ENCODE measurements around the gene CSRNP3.

CSRNP3 gene

DNA sequence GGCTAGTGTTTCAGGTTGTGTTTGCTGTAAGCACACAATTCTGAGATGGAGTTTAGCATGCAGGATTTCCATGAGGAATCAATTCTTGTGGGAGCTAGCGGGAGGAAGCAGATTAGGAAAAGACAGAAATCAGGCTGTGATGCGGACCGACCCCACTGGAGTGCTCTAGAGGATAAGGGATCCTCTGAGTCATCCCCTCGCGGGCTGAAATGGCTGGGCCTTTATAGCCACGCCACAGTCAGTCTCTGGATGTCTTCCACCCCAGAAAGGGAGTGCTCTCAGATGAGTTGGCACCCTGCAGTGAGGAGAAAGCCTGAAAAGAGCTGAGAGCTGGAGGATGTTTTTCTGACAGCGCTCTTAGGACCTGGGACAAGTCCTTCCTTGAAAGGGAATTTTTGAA lies 222.1 kb downstream of the CSRNP3 start:
- TF ChIP-seq Cebpa-rat (IDR thresholded peaks at IDR 0.05): no peak
- Histone ChIP-seq H3K36me3 (no peaks in the 10 kb centered on the region), H3K27me3 (no peaks in the 10 kb centered on the region), H3K27ac (no peak overlapping the region), H4K20me1 (no peaks in the 10 kb centered on the region), H3K4me2 (no peak overlapping the region), H3K9me3 (replicated peaks in 1 of 11) (no peaks in the 10 kb centered on the region; a peak in 1 of 22 replicates), H3K4me3 (no peak overlapping the region), H3K9ac (no peak overlapping the region), H3K4me1 (no peaks in the 10 kb centered on the region)

DNA sequence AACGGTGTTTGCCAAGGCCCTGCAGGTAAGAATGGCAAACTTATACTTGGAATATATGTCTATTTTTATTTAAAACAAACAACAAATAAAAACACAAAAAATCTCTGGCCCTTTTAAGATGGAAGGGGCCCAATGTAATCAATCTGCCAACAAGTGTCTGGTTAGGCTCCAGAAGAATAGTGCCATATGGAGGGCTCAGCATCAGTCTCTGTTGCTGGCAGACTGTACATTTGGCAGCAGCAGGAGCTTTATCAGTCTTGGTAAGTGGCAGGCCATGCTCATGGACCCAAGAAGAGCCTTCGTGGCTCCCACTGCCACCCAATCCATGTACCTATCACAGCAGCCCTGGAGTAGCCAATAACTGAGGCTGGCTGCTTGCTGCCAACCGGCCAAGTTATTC lies 223.4 kb downstream of the CSRNP3 start:
- Histone ChIP-seq H3K27ac (no peak overlapping the region), H3K4me3 (no peak overlapping the region)
- TF ChIP-seq Cebpa-rat (IDR thresholded peaks at IDR 0.05): no peak

DNA sequence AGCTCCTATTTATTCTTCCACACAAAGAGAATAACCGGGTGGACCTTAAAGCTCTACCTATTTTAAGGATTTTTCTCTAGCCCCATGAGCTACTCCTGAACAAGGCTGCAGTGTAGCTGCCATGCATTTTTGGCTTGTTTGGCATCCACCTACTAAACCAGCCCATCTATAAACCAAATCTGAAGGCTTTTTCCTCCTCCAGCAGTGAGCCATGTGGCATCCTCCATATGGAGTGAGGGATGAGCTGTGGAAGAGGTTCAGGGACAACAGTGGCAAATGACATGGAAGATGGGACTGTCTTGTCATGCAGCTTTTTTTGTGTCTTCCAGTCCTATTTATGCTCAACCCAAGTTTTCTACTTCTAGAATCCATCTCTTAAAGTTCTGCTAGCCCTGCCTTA lies 224.3 kb downstream of the CSRNP3 start:
- H3K27me3 ChIP-seq: no peaks in the 10 kb centered on the region
- H3K4me1 ChIP-seq: 0 out of 20 replicates have a peak, but pooled peaks cover 0 to 4% (median 0%) of the 10 kb centered on the region in 10 experiments
- H3K4me3 ChIP-seq: no peak overlapping the region
- H3K36me3 ChIP-seq: no peaks in the 10 kb centered on the region
- no peaks in the 10 kb centered on the region for H4K20me1 ChIP-seq
- H3K9me3 ChIP-seq (replicated peaks in 1 of 11): no peaks in the 10 kb centered on the region; a peak in 1 of 22 replicates
- no peak overlapping the region for H3K27ac ChIP-seq
- no peak overlapping the region for H3K9ac ChIP-seq
- no peak for TF ChIP-seq Cebpa-rat (IDR thresholded peaks at IDR 0.05)
- no peak overlapping the region for H3K4me2 ChIP-seq

More for the DNA sequence above, 223.4 kb downstream of the CSRNP3 start:
- Histone ChIP-seq H3K9ac (no peak overlapping the region), H3K9me3 (replicated peaks in 1 of 11) (no peaks in the 10 kb centered on the region; a peak in 1 of 22 replicates), H3K27me3 (no peaks in the 10 kb centered on the region), H4K20me1 (no peaks in the 10 kb centered on the region), H3K4me2 (no peak overlapping the region), H3K4me1 (no peaks in the 10 kb centered on the region), H3K36me3 (no peaks in the 10 kb centered on the region)

DNA sequence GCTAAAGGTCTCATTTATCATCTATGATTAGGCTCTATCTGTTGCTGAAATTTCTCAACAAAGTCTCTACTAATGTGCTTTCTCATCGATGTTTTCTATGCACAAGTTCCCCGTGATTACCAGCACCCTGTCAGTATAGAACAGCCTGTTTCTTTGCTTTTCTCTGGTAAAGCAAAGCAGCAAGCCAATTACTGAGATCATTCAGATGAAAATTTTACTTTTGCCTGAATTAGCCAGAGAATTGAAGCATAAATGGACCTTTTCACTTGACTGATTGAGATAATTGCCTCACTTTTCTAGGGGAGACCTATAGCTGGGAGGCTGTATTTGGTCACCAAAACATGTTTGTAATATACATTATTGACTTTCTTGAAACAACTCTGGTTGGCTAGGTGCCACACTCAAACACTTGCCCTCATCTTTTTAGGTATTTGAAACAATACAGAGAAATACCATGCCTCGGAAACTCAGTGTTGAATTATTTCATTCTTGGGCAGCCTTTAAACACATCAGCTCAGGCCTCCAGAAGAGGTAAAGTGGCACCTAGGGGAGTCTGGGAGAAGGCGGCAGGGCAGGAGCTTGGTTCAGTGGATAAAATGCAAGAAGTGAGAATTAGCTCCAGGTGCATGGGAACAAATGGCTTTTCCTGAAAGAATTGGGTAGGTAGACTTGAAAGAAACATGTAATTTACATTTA lies 228.4 kb downstream of the CSRNP3 start:
- H3K27ac ChIP-seq: no peak overlapping the region

DNA sequence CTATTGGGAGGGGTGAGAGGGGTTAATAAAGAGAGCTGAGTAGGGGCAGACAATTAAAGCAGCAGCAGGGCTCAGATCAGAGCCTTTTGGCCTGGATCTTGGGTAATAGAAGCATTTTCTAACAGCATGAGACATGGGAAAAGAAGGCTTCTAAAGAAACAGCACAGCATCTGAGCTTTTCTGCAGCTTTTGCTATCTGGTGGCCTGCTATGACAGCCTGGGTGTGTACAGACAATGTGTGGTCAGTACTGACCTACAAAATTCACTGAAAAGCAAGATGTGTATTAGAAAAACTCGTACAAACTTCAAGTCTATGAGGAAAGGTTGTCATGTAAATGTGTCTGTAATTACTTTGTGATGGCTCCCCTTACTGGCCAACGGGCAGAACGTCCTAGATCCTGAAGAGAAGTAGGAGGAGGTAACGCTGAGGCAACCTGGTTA lies 229.0 kb downstream of the CSRNP3 start:
- H3K4me1 ChIP-seq: peaks cover 11 to 22% (median 14%) of the 10 kb centered on the region in 10 experiments
- no peak for TF ChIP-seq Cebpa-rat (IDR thresholded peaks at IDR 0.05)
- no peaks in the 10 kb centered on the region for H3K27me3 ChIP-seq
- no peak overlapping the region for H3K9ac ChIP-seq
- H3K4me3 ChIP-seq: no peak overlapping the region
- H3K4me2 ChIP-seq: no peak overlapping the region
- H3K36me3 ChIP-seq: no peaks in the 10 kb centered on the region
- H4K20me1 ChIP-seq: no peaks in the 10 kb centered on the region
- H3K27ac ChIP-seq: no peak overlapping the region
- H3K9me3 ChIP-seq (replicated peaks in 1 of 11): no peaks in the 10 kb centered on the region; a peak in 1 of 22 replicates

More for the DNA sequence above, 228.4 kb downstream of the CSRNP3 start:
- Histone ChIP-seq H3K4me3 (no peak overlapping the region), H4K20me1 (no peaks in the 10 kb centered on the region), H3K27me3 (no peaks in the 10 kb centered on the region), H3K36me3 (no peaks in the 10 kb centered on the region), H3K9ac (no peak overlapping the region), H3K4me2 (no peak overlapping the region), H3K9me3 (replicated peaks in 1 of 11) (no peaks in the 10 kb centered on the region; a peak in 1 of 22 replicates), H3K4me1 (peaks cover 11 to 22% (median 14%) of the 10 kb centered on the region in 10 experiments)
- TF ChIP-seq Cebpa-rat (IDR thresholded peaks at IDR 0.05): no peak

DNA sequence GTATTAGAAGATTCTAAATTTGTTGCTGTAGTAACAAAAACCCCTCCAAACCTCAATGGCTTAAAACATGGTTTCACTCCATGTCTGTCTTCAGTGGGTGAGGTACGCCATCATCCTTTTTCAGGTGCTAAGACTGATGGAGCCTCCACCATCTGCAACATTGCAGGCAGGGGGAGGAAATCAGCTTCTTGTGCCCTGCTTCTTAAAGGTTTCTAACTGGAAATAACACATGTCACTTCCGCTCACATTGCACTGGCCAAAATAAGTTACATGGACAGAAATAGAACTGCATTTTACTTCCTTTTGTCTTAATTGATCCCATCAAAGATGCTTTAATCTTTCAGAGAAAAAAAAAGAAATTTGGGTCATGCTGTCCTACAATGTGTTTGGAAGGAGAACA lies 230.4 kb downstream of the CSRNP3 start:
- Histone ChIP-seq H4K20me1 (no peaks in the 10 kb centered on the region), H3K36me3 (no peaks in the 10 kb centered on the region), H3K9ac (no peak overlapping the region), H3K4me2 (peak overlapping the region; percentile 45 to 74 (median 65)), H3K4me3 (no peak overlapping the region), H3K9me3 (replicated peaks in 1 of 11) (no peaks in the 10 kb centered on the region), H3K27ac (peak overlapping the region in 4 of 11 experiments; percentile 0 to 33 (median 6); a peak in 2 of 22 replicates), H3K4me1 (peaks cover 11 to 22% (median 14%) of the 10 kb centered on the region in 10 experiments), H3K27me3 (no peaks in the 10 kb centered on the region)
- no peak for TF ChIP-seq Cebpa-rat (IDR thresholded peaks at IDR 0.05)

DNA sequence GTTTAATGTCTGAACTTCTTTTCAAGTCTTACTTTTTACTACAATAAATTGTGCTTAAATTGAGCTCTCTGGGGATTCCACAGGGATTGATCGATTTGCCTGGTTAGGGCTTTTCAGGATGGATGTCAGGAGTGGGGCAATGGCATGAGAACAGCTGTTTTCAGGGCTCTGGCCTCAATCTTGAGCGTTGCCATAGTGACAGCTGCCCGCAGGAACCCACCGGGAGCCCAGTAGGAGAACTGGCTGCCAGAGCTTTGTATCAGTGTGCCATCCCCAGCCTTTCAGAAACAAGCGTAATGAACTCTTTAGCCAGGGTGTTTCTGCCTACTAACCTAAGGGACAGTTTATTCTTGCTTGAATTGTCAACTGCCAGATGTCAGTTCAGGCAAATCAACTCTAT lies 231.0 kb downstream of the CSRNP3 start:
- 0 out of 22 replicates have a peak overlapping the region, but pooled peaks of 1 of the 11 experiments have one; percentile 25 for H3K9ac ChIP-seq
- H3K27ac ChIP-seq: peak overlapping the region in 4 of 11 experiments; percentile 0 to 33 (median 6); a peak in 4 of 22 replicates
- peak overlapping the region; percentile 45 to 74 (median 65) for H3K4me2 ChIP-seq
- H3K36me3 ChIP-seq: no peaks in the 10 kb centered on the region
- H3K27me3 ChIP-seq: no peaks in the 10 kb centered on the region
- TF ChIP-seq Cebpa-rat (IDR thresholded peaks at IDR 0.05): no peak
- H3K4me1 ChIP-seq: peaks cover 11 to 22% (median 14%) of the 10 kb centered on the region in 10 experiments
- H3K4me3 ChIP-seq: no peak overlapping the region
- no peaks in the 10 kb centered on the region for H3K9me3 ChIP-seq (replicated peaks in 1 of 11)
- no peaks in the 10 kb centered on the region for H4K20me1 ChIP-seq

DNA sequence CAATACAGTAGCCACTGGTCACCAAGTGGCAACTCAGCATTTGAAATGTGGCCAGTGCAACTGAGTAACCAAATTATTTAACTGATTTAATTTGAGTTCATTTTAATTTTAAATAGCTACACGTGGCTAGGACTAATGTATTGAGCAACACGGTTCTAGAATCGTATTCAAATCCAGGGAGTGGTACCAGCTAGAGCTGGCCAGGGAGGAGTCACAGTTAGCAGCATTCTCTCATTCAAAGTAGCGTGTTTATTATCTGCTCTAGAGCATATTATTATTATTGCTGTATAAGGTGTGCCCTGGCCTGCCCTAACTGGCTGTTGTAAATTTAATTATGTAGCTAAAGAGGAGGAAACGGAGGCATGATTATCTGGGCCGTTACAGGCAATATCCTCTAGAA lies 231.6 kb downstream of the CSRNP3 start:
- Histone ChIP-seq H3K36me3 (no peaks in the 10 kb centered on the region), H4K20me1 (no peaks in the 10 kb centered on the region), H3K27me3 (no peaks in the 10 kb centered on the region), H3K9ac (no peak overlapping the region), H3K4me1 (peaks cover 11 to 22% (median 14%) of the 10 kb centered on the region in 10 experiments), H3K4me2 (peak overlapping the region in 1 of 11 experiments; percentile 66; a peak in 2 of 22 replicates), H3K27ac (no peak overlapping the region), H3K9me3 (replicated peaks in 1 of 11) (no peaks in the 10 kb centered on the region), H3K4me3 (no peak overlapping the region)
- no peak for TF ChIP-seq Cebpa-rat (IDR thresholded peaks at IDR 0.05)

DNA sequence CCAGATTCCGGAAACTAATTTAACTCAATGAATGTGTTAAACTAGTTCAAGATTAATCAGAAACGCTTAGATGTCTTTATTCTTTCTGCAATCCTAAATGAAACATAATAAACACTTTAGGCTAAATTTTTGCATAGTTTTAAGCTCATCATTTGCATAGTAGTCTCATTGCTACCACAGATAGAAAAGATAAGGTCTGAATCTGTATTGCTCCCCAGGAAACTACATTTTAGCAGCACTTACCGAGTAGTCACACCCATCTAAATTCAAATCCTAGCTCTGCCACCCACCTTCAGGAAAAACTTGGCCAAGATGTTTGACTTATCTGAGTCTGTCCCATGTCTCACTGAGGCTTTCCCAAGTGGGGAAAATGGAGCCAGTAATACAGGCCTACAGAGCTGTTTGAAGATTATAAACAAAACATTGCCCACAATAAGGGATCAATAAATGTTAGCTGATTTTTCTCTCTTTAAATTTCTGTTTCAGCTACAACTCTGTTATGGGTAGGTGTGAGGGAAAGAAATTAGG lies 237.5 kb downstream of the CSRNP3 start:
- Histone ChIP-seq H4K20me1 (no peaks in the 10 kb centered on the region), H3K36me3 (no peaks in the 10 kb centered on the region), H3K4me1 (peaks cover 0 to 10% (median 6%) of the 10 kb centered on the region in 10 experiments; a peak in 9 of 20 replicates), H3K4me2 (peak overlapping the region in 4 of 11 experiments; percentile 11 to 45 (median 40); a peak in 7 of 22 replicates), H3K9ac (no peak overlapping the region), H3K9me3 (replicated peaks in 1 of 11) (peaks cover 0 to 7% (median 0%) of the 10 kb centered on the region in 11 experiments; a peak in 2 of 22 replicates), H3K4me3 (no peak overlapping the region), H3K27ac (no peak overlapping the region), H3K27me3 (no peaks in the 10 kb centered on the region)
- TF ChIP-seq Cebpa-rat (IDR thresholded peaks at IDR 0.05): no peak
